ENCODE results near the gene LRP6.

Gene LRP6

DNA sequence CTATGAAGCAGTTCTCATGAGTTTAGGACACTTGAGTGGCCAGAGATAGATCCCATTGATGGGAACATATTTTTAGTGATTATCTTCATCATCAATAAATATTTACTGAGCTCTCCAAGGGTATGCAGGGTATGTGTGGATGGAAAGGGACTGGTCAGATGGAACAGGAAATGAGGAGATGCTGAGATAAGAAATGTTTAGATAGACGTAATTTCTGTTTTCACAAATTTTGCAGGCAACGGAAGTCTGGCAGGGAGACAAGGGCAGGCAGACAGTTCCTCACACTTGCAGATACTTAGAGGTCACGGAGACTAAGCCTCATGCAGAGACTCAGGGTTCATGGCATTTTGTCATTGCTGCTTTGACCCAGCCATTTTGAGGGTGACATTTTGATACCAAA lies 171.8 kb downstream of the LRP6 start:
- DNase-seq (ENCODE audit: extremely low read depth, low read depth), result no peak
- TF ChIP-seq CTCF (IDR thresholded peaks at IDR 0.05; ENCODE audit: low read depth, low read length, missing control alignments), result no peak
- H3K4me3 ChIP-seq (replicated peaks; ENCODE audit: low read depth, low read length), result no peak overlapping the region

DNA sequence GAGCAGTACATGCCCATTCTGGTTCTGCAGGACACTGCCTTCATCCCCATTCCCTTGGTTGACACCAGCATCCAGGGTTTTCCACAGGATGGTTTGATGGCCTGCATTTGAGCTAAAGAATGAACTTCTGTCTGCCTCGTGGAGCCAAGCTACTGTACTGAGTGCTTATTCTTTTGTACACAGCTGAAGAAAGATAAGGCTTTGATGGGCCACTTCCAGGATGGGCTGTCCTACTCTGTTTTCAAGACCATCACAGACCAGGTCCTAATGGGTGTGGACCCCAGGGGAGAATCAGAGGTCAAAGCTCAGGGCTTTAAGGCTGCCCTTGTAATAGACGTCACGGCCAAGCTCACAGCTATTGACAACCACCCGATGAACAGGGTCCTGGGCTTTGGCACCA lies 172.4 kb downstream of the LRP6 start:
- TF ChIP-seq CTCF (IDR thresholded peaks at IDR 0.05; ENCODE audit: low read depth, low read length, missing control alignments), result no peak
- DNase-seq (ENCODE audit: extremely low read depth, low read depth), result no peak
- no peak overlapping the region for H3K4me3 ChIP-seq (replicated peaks; ENCODE audit: low read depth, low read length)

GRCh38 chr12:12091977-12092663 lies 174.7 kb downstream of the LRP6 start:
- no peak for DNase-seq (ENCODE audit: extremely low read depth, low read depth)
- H3K4me3 ChIP-seq (replicated peaks; ENCODE audit: low read depth, low read length), result no peak overlapping the region
- no peak for TF ChIP-seq CTCF (IDR thresholded peaks at IDR 0.05; ENCODE audit: low read depth, low read length, missing control alignments)

DNA sequence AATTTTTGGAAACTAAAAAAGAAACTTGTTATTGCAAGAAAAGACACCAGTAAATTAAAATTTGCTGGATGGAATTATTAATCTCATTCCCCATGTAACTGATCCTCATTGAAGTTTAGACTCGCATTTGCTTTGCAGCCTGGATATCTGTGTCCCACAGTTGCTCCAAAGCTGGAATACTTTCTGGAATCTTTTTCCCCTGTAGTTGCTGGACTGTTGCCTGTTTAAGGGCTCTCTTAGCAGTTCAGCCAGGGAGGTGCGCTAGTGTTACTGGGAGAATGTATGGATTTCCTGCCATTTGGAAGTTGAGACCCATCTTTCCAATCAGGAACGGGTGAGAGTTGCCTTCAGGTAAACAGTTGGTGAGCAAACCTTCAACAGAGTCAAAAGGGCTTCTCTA lies 175.8 kb downstream of the LRP6 start:
- no peak for TF ChIP-seq CTCF (IDR thresholded peaks at IDR 0.05; ENCODE audit: low read depth, low read length, missing control alignments)
- DNase-seq (ENCODE audit: extremely low read depth, low read depth), result no peak
- H3K4me3 ChIP-seq (replicated peaks; ENCODE audit: low read depth, low read length), result no peak overlapping the region

DNA sequence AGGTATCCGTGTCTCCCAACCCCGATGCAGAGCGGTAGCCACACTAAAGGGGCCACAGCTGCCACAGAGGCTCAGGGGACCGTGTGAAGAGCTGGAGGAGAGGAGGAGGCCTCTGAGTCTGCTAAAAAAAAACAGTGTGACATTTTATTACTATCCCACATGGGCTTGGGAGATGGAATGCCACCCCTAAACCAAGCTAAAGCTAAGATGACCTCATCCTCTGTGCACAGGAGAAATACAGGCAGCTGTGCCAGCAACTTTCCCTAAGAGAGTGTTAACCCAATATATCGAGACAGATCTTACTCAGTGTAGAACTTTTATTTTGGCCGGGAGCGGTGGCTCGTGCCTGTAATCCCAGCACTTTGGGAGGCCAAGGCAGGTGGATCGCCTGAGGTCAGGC lies 178.1 kb downstream of the LRP6 start:
- DNase-seq (ENCODE audit: extremely low read depth, low read depth), result no peak
- TF ChIP-seq CTCF (IDR thresholded peaks at IDR 0.05; ENCODE audit: low read depth, low read length, missing control alignments), result no peak
- no peak overlapping the region for H3K4me3 ChIP-seq (replicated peaks; ENCODE audit: low read depth, low read length)

GRCh38 chr12:12088147-12088546 lies 178.7 kb downstream of the LRP6 start:
- no peak for DNase-seq (ENCODE audit: extremely low read depth, low read depth)
- H3K4me3 ChIP-seq (replicated peaks; ENCODE audit: low read depth, low read length), result no peak overlapping the region
- no peak for TF ChIP-seq CTCF (IDR thresholded peaks at IDR 0.05; ENCODE audit: low read depth, low read length, missing control alignments)

- DNase-seq (ENCODE audit: extremely low read depth, low read depth), result no peak
- TF ChIP-seq CTCF (IDR thresholded peaks at IDR 0.05; ENCODE audit: low read depth, low read length, missing control alignments), result no peak
- no peak overlapping the region for H3K4me3 ChIP-seq (replicated peaks; ENCODE audit: low read depth, low read length)
Measured at GRCh38 chr12:12087693-12088034, 179.2 kb downstream of the LRP6 start.
